Muscle of leg (tissue), 11 donors: Measurements from ENCODE around the gene SSTR3. TPM values are rescaled to one million over a fixed set of nuclear protein-coding genes. Genes with fewer than 3 reads are reported as not detected.

Experiments used
- DNase-seq: peaks from one replicate; pipeline ENCODE4 v3.0.0; 2013
- H3K27ac ChIP-seq: one replicate; pipeline ENCODE4 v1.5.1; 2013; ENCODE audit warnings: mild to moderate bottlenecking, low read length, control low read depth
- H3K27me3 ChIP-seq: one replicate; pipeline ENCODE4 v1.6.1; 2013; ENCODE audit warnings: low read length; ENCODE audit not compliant: control insufficient read depth, insufficient read depth
- H3K36me3 ChIP-seq: one replicate; pipeline ENCODE4 v1.6.1; 2013; ENCODE audit warnings: low read length; ENCODE audit not compliant: control insufficient read depth, insufficient read depth
- H3K4me1 ChIP-seq: one replicate; pipeline ENCODE4 v1.6.1; 2013; ENCODE audit warnings: low read length; ENCODE audit not compliant: control insufficient read depth, insufficient read depth
- H3K4me3 ChIP-seq: one replicate; pipeline ENCODE4 v1.5.1; 2013; ENCODE audit warnings: low read length, control low read depth
- H3K9me3 ChIP-seq: replicated peaks from 2 replicates; pipeline ENCODE4 v1.6.1; 2013; ENCODE audit warnings: low read depth, low read length; ENCODE audit not compliant: control insufficient read depth
- WGBS: methylation state at CpG from one replicate; pipeline ENCODE4 v1.1.5; 2013; ENCODE audit warnings: missing lambda C conversion rate; ENCODE audit not compliant: insufficient coverage; 5-methylcytosine and 5-hydroxymethylcytosine counted together
- polyA plus RNA-seq, 8 donors: library from polyadenylated mRNA; unstranded; fragments of 120-200 nt; gene quantifications; one replicate each; pipeline versions ENCODE4 v1.2.1 to v1.2.3, GENCODE V29; 2013; ENCODE audit warnings: inconsistent platforms in 1 of 8, low replicate concordance in 1 of 8; ENCODE audit not compliant: insufficient read length in 8 of 8, insufficient read depth in 1 of 8
- total RNA-seq: library from RNA; stranded (reverse); fragments of 120-200 nt; gene quantifications from one replicate; pipeline ENCODE4 v1.2.4, GENCODE V29; 2013

Gene SSTR3
- total and polyA plus RNA-seq, 9 donors = 0.04 TPM; not detected in 8

DNA sequence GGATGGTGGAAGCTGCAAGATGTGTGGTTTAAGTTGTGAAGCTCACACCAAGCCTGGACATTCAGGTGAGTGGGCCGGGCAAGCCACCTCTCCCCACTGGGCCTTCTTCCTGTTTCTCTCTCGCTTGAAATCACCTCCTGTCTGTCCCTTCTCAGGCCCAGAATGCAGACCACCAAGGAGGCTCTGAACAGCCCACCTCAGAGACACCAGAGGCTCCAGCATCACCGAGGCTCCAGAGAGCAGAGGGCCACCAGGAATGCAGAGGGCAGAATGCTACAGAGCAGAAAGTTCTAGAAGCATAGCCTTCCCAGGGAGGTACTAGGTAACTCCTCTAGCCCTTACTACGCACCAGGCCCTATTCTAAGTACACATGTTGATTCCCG lies 47.8 kb downstream of the SSTR3 start:
- peaks cover 4% of the 10 kb centered on the region for H3K4me1 ChIP-seq
- no peaks in the 10 kb centered on the region for H3K36me3 ChIP-seq
- no peak overlapping the region for H3K27ac ChIP-seq
- 86% methylated on average over 2 of the region's 5 CpGs for WGBS
- H3K27me3 ChIP-seq = peaks cover 2% of the 10 kb centered on the region
- no peak overlapping the region for H3K4me3 ChIP-seq
- H3K9me3 ChIP-seq = peaks cover 4% of the 10 kb centered on the region
- DNase-seq = no peak

DNA sequence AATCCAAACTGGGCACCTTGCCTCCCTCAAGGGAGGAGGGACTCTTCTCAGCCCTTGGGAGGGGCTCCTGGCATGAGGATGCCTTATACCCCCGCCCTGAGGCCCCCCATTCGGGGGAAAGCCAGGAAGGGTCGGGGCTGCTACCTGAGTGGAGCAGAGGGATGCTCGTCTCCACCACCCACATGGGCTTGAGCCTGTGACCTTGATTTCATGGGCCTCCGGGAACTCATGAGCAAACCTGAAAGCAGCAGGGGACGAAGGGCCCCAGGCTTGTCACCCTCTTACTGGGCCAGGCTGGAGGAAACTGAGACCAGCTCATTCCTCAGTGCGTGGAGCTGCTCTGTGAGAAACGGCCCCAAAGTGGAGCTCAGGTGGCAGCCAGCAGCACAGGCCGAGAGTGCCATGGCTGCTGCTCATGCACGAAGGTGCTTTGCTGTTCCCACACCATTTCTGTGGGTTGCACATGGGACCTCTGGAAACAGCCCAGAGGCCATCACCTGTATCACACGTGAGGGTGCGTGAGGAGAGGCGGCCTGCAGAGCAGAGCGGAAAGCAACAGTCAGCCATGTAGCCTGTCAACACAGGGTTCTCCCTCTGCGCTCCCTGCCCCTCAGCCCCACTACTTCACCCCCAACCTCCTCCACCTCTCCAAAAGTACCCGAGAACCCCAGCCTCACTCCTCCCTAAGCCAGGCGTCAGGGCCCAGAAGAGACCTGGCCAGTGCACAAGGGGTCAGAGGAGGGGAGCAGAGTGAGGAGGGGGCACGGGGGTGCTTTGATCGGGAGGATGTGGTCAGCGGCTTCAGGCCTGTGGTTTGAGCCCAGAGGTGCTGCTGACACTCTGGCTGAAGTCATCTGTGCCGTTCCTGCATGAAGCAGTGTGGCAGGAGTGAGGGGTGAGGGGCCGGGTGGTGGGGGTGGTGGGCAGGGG lies 48.4 kb downstream of the SSTR3 start:
- 87% methylated on average over 12 of the region's 22 CpGs for WGBS
- no peak overlapping the region for H3K27ac ChIP-seq
- H3K4me1 ChIP-seq = peaks cover 4% of the 10 kb centered on the region
- peaks cover 4% of the 10 kb centered on the region for H3K9me3 ChIP-seq
- no peak overlapping the region for H3K4me3 ChIP-seq
- no peak for DNase-seq
- no peaks in the 10 kb centered on the region for H3K36me3 ChIP-seq
- peaks cover 7% of the 10 kb centered on the region for H3K27me3 ChIP-seq

- WGBS = 67% methylated on average over 2 of the region's 5 CpGs
- peaks cover 4% of the 10 kb centered on the region for H3K9me3 ChIP-seq
- peaks cover 7% of the 10 kb centered on the region for H3K27me3 ChIP-seq
- no peaks in the 10 kb centered on the region for H3K36me3 ChIP-seq
- no peak overlapping the region for H3K4me3 ChIP-seq
- H3K4me1 ChIP-seq = peaks cover 4% of the 10 kb centered on the region
- no peak overlapping the region for H3K27ac ChIP-seq
- no peak for DNase-seq
Observed at GRCh38 chr22:37163096-37163489, 49.2 kb downstream of the SSTR3 start.

GRCh38 chr22:37162221-37163095 lies 49.8 kb downstream of the SSTR3 start:
- 79% methylated on average over 10 of the region's 11 CpGs for WGBS
- H3K27me3 ChIP-seq = peaks cover 7% of the 10 kb centered on the region
- H3K27ac ChIP-seq = no peak overlapping the region
- no peak overlapping the region for H3K4me3 ChIP-seq
- no peaks in the 10 kb centered on the region for H3K36me3 ChIP-seq
- peaks cover 4% of the 10 kb centered on the region for H3K9me3 ChIP-seq
- peaks cover 4% of the 10 kb centered on the region for H3K4me1 ChIP-seq
- no peak for DNase-seq

DNA sequence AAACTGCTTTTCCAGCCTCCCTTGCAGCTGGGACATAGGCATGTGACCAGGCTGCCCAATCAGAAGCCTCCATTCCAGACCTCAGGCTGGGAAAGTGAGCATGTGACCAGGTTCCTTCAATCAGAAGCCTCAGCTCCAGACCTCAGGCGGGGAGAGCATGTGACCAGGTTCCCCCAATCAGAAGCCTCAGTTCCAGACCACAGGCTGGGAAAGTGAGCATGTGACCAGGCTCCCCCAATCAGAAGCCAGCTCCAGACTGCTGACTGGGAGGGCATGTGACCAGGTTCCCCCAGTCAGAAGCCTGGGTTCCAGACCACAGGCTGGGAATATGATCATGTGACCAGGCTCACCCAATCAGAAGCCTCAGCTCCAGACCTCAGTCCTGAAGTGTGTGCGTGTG lies 50.8 kb downstream of the SSTR3 start:
- Histone ChIP-seq H3K27ac (no peak overlapping the region), H3K4me3 (no peak overlapping the region), H3K9me3 (peaks cover 4% of the 10 kb centered on the region), H3K36me3 (no peaks in the 10 kb centered on the region), H3K4me1 (no peaks in the 10 kb centered on the region), H3K27me3 (peaks cover 7% of the 10 kb centered on the region)
- WGBS = 92% methylated on average over 2 of the region's 2 CpGs
- no peak for DNase-seq

DNA sequence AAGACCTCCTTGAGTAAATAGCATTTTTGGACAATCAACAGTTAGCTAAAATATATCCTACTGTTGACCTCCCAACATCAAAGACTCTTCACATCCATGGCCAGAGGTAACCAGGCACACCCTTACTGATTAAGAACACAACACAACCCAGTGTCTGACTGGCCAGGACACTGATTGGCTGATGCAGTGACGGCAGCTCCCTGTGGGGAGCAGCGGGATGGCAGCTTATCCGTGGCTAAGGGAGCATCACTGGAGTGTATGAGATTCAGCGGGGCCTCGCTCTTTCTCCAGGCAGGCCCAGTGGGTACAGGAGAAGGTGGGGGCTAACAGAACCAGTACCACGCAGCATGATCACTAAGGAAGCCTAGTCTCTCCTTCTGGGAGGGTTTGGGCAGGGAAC lies 52.2 kb downstream of the SSTR3 start:
- Histone ChIP-seq H3K4me3 (no peak overlapping the region), H3K27me3 (peaks cover 7% of the 10 kb centered on the region), H3K36me3 (no peaks in the 10 kb centered on the region), H3K9me3 (peaks cover 4% of the 10 kb centered on the region), H3K27ac (no peak overlapping the region), H3K4me1 (no peaks in the 10 kb centered on the region)
- no peak for DNase-seq
- WGBS = 58% methylated on average over 4 of the region's 6 CpGs

DNA sequence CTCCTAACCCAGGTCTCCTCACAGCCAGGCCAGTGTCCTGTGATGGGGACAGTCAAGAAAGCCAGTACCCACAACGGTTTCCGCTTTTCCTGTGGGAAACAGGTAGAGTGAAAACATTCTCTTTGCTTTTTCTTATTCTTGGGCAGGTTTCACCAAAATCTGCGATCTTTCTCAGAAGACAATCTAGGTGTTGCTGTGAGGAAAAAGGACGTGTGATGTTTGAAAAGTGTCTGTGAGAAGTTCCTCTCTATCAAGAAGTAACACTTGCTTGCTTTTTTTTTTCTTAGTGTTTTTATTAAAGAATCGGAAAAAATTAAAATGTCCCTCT lies 53.4 kb downstream of the SSTR3 start:
- Histone ChIP-seq H3K4me3 (no peak overlapping the region), H3K4me1 (no peaks in the 10 kb centered on the region), H3K27me3 (peaks cover 10% of the 10 kb centered on the region), H3K36me3 (no peaks in the 10 kb centered on the region), H3K9me3 (peaks cover 4% of the 10 kb centered on the region), H3K27ac (no peak overlapping the region)
- DNase-seq = no peak
- no CpG with 5 or more reads among the region's 5 CpGs for WGBS

DNA sequence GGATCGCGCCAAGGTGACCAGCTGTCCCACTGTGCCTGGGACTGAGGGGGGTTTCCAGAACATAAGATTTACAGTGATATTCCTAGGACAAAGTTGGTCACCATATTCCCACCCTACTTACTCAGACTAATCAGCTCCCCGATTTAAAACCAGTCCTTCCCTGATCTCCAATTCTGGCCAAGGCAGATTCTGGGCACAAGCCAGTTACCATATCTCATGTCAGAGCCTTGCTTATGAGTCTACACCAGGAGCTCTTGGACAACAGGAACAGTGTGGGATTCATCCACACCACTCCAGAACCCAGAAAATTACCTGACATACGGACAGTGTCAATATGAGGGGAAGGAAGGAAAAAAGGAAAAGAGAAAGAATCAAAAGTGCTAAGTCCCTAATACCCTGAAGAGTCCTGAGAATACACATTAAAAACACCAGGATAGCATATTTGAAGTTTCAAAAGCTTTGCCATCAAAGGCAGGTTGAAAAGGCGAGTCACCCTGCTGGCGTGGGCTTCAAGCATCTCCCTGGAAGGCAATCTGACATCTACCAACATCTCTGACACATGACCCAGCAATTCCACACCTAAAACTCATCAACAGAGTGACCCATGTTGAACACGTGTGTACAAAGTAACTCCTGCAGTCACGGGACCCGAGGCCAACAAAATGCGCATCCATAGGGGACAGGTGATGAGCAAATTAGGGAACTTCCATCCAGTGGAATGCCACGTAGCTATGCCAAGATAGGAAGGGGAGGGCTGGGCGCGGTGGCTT lies 54.6 kb downstream of the SSTR3 start:
- no peak for DNase-seq
- WGBS = 52% methylated on average over 7 of the region's 13 CpGs

DNA sequence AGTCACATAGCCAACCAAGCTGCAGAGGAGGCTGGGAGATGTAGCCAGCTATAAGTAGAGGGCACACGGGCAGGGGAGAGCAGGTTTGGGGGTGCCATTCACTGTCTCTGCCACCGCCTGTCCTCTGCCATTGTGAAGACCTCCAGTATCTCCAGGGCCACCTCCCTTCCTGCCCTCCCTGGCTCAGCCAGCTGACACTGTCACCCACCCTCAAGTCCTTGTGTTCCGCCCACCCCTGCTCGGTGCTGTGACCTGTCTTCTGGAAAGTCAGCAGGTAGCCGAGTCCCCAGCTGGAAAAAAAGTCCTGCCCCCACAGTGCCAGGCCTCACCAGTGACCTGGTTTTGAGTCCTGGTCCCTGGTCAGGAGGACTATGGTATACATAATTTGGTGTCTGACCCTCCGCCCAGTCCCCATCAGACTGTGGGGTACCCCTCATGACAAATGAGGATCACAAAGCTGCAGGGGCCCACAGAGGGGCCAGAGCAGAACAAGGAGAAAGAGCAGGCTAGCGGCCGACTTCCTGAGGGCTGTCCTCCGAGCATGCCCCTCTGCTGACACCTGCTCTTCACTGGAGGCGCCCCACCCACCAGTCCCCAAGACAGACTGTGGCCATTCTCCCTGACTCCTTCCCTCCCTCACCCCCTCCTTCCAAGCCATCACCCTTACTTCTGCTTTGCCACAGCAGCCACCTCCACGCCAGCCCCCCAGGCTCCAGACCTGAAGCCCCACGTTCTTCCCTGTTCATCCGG lies 55.4 kb downstream of the SSTR3 start:
- no peak overlapping the region for H3K4me3 ChIP-seq
- H3K36me3 ChIP-seq = no peaks in the 10 kb centered on the region
- H3K9me3 ChIP-seq = peaks cover 4% of the 10 kb centered on the region
- H3K4me1 ChIP-seq = no peaks in the 10 kb centered on the region
- WGBS = 62% methylated on average over 9 of the region's 13 CpGs
- H3K27me3 ChIP-seq = peaks cover 10% of the 10 kb centered on the region
- DNase-seq = no peak
- H3K27ac ChIP-seq = no peak overlapping the region

More for the DNA sequence above, 54.6 kb downstream of the SSTR3 start:
- H3K27me3 ChIP-seq = peaks cover 10% of the 10 kb centered on the region
- H3K27ac ChIP-seq = no peak overlapping the region
- H3K4me3 ChIP-seq = no peak overlapping the region
- no peaks in the 10 kb centered on the region for H3K36me3 ChIP-seq
- H3K4me1 ChIP-seq = no peaks in the 10 kb centered on the region
- peaks cover 4% of the 10 kb centered on the region for H3K9me3 ChIP-seq
